G401.6 (cell line): ENCODE results near the gene RGL1.
"Not testable (repeated sequence)": the region's sequence is repeated elsewhere in the genome, so short reads cannot be mapped to it uniquely, and the experiment has no call there.

ENCODE experiments used
- FAIRE-seq: peaks from 2 replicates; lab custom pipeline; 2012; peaks lifted over from hg19 to GRCh38; lab: Jason Lieb, UNC

Gene RGL1

GRCh38 chr1:183804916-183805841 is at the start of gene RGL1:
Gene RGL1 (plus strand): TSS chr1:183805120. CDS start chr1:183805298, 178 bp downstream.
- FAIRE-seq: no peak

GRCh38 chr1:183756326-183756725 is 48.6 kb upstream of the RGL1 start:
- FAIRE-seq: no peak

- no peak for FAIRE-seq
Measured at GRCh38 chr1:183757061-183757460, 47.9 kb upstream of the RGL1 start.

GRCh38 chr1:183758913-183759312 is 46.0 kb upstream of the RGL1 start:
- no peak for FAIRE-seq

GRCh38 chr1:183760661-183761060 is 44.3 kb upstream of the RGL1 start:
- no peak for FAIRE-seq

- FAIRE-seq: no peak
Measured at GRCh38 chr1:183761871-183762270, 43.0 kb upstream of the RGL1 start.

- FAIRE-seq: not testable (repeated sequence)
Measured at GRCh38 chr1:183762856-183763255, 42.1 kb upstream of the RGL1 start.

GRCh38 chr1:183764981-183765380 is 39.9 kb upstream of the RGL1 start:
- FAIRE-seq: no peak

GRCh38 chr1:183769956-183770815 is 34.7 kb upstream of the RGL1 start:
- FAIRE-seq: no peak

GRCh38 chr1:183770816-183771128 is 34.1 kb upstream of the RGL1 start:
- no peak for FAIRE-seq

GRCh38 chr1:183773482-183774274 is 31.2 kb upstream of the RGL1 start:
- FAIRE-seq: no peak

- no peak for FAIRE-seq
Measured at GRCh38 chr1:183774938-183775337, 30.0 kb upstream of the RGL1 start.

- no peak for FAIRE-seq
Measured at GRCh38 chr1:183776731-183777130, 28.2 kb upstream of the RGL1 start.

GRCh38 chr1:183777328-183777727 is 27.6 kb upstream of the RGL1 start:
- FAIRE-seq: no peak

- FAIRE-seq: no peak
Measured at GRCh38 chr1:183778045-183778444, 26.9 kb upstream of the RGL1 start.

GRCh38 chr1:183778568-183779433 is 26.1 kb upstream of the RGL1 start:
- no peak for FAIRE-seq

- no peak for FAIRE-seq
Measured at GRCh38 chr1:183780159-183780558, 24.8 kb upstream of the RGL1 start.

- no peak for FAIRE-seq
Measured at GRCh38 chr1:183780757-183781156, 24.2 kb upstream of the RGL1 start.

- no peak for FAIRE-seq
Measured at GRCh38 chr1:183783342-183783741, 21.6 kb upstream of the RGL1 start.

GRCh38 chr1:183783767-183784637 is 20.9 kb upstream of the RGL1 start:
- no peak for FAIRE-seq
